C4-2B (cell line): Measurements from ENCODE around the gene ADAM19.

Experiments used
- H3K27ac ChIP-seq: fragments of 450-650 bp; 2 replicates; pipeline ENCODE4 v1.5.1; 2017
- ZFX ChIP-seq: fragments of 450-650 bp; IDR thresholded peaks from 2 replicates; pipeline ENCODE4 v1.6.1; 2017
- TF ChIP-seq, protein P1 (sequence below): fragments of 450-650 bp; conservative IDR thresholded peaks from 2 replicates; pipeline ENCODE4 v1.5.1; 2017; ENCODE audit warnings: mild to moderate bottlenecking

Gene ADAM19

DNA sequence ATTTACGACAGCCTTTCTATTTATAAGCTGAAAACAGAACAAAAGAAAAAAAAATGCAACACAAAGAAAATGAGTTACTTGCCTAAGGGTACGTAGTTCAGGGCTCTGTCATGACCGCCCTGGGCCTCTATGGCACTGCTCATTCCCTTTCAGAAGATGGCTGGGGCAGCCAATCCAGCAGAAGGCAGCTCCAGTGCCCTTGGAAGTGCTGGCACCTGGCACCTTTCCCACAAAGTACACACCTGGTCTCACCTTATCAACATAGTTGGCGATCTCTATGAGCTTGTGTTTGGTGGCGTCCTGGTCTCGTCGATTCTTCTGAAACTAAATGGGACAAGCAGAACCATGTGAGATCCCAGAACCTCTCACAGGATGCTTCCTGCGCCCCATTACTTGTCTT lies 62.4 kb downstream of the ADAM19 start:
- H3K27ac ChIP-seq = no peak overlapping the region
- no peak for TF ChIP-seq ZFX
- TF ChIP-seq, protein P1, sequence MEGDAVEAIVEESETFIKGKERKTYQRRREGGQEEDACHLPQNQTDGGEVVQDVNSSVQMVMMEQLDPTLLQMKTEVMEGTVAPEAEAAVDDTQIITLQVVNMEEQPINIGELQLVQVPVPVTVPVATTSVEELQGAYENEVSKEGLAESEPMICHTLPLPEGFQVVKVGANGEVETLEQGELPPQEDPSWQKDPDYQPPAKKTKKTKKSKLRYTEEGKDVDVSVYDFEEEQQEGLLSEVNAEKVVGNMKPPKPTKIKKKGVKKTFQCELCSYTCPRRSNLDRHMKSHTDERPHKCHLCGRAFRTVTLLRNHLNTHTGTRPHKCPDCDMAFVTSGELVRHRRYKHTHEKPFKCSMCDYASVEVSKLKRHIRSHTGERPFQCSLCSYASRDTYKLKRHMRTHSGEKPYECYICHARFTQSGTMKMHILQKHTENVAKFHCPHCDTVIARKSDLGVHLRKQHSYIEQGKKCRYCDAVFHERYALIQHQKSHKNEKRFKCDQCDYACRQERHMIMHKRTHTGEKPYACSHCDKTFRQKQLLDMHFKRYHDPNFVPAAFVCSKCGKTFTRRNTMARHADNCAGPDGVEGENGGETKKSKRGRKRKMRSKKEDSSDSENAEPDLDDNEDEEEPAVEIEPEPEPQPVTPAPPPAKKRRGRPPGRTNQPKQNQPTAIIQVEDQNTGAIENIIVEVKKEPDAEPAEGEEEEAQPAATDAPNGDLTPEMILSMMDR = no peak

DNA sequence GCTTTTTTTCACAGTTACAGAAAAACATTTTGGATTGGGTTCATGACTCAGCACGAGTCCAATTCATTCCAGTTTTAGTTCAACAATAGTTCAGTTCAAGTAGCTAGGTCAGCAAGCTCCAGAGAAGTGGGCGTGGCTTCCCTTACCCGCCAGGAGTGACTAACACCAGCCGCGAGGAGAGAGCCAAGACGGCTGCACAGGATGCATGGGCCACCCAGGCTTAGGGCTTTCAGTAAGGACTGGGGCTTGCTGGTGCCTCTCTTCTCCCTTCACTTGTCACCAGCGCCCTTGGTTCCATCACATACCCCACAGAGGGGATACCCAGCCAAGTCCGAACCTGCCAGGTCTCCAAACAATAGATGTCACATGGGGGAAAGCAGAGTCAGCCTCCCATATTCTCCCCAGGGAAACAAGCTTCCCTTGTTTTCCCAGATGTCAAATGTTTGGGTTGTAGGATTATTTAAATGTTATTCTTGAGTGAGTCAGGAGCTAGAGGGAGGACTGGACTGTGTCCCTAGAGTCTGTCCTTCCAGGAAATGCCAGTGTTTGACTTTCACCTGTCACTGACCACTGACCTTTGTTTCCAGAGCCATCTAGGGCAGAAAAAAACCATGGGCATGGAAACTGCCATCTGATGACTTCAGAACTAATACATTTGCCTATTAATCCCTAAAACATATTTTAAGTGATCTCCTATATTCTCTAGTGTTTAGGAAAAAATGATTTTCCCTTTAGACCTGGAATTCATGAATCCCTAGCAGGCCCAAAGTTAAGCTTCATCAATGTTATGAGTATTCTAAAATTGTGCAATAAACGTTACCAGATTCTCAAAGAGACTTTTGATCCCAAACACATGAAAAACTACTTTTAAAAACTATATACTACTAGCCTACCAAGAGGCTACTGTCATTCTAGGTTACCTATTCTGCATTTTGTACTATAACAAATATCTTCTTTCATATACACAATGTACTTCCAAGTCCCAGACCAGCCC lies 63.6 kb downstream of the ADAM19 start:
- TF ChIP-seq ZFX = no peak
- TF ChIP-seq, protein P1 = no peak
- H3K27ac ChIP-seq = no peak overlapping the region

DNA sequence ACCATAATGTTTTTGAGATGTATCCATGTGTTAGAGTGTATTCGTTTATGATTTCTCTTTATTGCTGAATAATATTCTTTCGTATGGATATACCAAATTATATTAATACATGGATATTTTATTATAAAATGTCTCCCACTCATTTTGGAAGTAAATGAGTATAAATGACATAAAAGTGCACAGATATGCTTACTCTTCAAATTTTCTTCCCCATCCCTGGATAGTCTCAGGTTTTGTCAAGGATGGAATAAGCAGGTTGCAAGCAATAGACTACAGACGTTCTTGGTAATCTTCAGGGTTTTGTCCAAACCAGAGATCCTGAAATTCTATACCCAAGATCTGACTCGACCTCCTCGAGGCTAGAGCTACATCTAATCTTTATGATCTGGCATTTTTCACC lies 64.9 kb downstream of the ADAM19 start:
- H3K27ac ChIP-seq = no peak overlapping the region
- no peak for TF ChIP-seq ZFX
- TF ChIP-seq, protein P1 = no peak

DNA sequence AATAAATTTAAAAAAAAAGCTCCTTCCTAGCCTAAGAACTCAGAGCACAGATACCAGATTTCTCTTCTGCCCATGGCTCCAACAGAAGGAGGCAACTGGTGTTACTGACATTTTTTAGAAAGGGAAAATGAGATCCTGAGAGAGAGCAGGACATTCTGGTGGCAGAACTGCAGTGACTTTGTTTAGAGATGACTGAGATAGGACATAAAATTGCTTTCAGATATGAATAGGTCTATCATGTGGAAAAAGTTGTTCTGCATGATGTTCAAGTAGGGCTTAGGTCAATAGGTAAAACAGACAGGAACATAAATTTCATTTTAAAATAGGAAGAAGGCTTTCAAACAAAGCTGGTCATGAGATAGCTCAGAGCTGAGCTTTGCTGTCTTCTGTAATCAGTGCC lies 66.0 kb downstream of the ADAM19 start:
- TF ChIP-seq, protein P1 = no peak
- TF ChIP-seq ZFX = no peak
- no peak overlapping the region for H3K27ac ChIP-seq

DNA sequence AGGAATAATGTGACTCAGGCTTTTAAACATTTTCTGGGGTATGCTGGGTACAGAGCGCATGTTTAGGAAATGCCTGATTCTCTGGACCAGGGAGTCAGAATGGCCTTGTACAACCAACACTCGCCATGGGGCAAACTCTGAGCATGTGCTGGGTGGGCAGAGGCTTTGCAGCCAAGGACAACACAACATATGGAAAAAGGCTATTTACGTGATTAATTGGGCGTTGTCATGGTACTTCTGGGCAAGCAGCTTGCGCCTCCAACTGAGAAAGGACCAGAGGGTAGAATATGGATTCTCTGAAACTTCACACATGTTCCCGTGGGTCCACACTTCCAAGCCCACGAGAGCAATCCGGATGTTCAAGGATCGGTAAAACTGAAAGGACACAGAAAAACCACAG lies 66.5 kb downstream of the ADAM19 start:
- no peak overlapping the region for H3K27ac ChIP-seq
- TF ChIP-seq, protein P1 = no peak
- TF ChIP-seq ZFX = no peak

DNA sequence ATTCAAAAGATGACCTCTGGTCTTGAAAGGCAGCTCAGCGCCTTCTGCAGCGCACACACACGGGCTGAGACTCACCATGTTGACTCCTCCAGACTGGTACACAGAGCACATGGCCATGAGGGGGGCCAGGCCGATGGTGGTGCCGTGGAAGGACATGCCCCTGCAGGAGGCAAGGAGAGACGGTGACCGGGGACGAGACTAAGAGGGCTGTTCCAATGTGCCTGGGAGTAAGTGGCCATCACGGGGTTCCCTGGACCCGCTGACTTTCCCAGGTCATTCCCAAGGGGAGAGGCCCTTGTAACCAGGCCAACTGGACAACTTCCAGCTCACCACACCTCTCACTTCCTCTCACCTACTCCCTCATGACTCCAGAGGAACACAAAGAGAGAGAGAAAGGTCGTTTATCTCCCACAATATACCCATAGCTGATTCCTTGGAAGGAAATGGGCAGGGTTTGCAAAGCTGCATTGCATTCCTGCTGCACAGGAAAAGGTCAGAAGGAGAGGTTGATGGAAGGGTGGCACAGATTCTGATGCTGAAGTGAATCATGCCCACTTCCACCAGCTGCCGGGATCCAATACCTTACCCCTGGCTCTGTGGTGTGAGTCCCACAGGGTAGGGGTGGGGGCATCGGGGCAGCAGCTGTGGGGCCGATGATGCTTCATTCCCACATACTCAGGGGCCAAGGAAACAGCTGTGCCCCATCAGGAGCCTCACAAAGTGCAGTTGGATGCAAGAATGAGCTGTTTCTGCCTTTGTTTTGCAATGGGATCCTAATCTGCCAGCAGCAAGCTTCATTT lies 68.4 kb downstream of the ADAM19 start:
- TF ChIP-seq, protein P1 = no peak
- TF ChIP-seq ZFX = no peak
- no peak overlapping the region for H3K27ac ChIP-seq

DNA sequence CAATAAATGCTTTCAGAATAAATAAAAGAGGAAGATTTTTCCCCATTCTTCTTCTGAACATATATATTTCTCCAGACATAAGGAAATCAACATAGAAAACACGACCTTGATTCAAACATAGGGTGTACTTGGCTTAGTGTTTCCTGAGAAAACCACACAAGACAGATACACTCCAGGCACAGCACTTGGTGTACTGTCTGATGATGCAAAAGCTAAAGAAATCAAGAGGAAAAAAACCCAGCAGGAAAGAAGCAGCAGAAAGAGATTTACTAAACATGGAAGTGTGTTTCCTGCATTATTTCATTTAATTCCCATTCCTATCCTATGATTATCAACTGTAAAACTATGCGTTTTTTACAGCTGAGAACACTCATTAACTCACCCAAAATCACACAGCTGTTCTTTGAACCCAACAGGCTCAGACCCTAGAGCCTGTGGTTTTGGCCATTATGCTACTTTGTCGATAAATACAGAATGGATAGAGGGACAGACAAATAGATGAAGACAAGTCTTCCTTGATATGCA lies 69.4 kb downstream of the ADAM19 start:
- H3K27ac ChIP-seq = no peak overlapping the region
- TF ChIP-seq, protein P1 = no peak
- TF ChIP-seq ZFX = no peak
